Fibroblast of skin of left quadriceps (primary cell): Measurements from ENCODE around the gene KARS1.

ENCODE experiments used
- DNase-seq, 2 experiments: peaks; one replicate each; pipeline ENCODE4 v3.0.0-alpha.2; 2013; ENCODE audit warnings: low read depth in 2 of 2

Gene KARS1

DNA sequence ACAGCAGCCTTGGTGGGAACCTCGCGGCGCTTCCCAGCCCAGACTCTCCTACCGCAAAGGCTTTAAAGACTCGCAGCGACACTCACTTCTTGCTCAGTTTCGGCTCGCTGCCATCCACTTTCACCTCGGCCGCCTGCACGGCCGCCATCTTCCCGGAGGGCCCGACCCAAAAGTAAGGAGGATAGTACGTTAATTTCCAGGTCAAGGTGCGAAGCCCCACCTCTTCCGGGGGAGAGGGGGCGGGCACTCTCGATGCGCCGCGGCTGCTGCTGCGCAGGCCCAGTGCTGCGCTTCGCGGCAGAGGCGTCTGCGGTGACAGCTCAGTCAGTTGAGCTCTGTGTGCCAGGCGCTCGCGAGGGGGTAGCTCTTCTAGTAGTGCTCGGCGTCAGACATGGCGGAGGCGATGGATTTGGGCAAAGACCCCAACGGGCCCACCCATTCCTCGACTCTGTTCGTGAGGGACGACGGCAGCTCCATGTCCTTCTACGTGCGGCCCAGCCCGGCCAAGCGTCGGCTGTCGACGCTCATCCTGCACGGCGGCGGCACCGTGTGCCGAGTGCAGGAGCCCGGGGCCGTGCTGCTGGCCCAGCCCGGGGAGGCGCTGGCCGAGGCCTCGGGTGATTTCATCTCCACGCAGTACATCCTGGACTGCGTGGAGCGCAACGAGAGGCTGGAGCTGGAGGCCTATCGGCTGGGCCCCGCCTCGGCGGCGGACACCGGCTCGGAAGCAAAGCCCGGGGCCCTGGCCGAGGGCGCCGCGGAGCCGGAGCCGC, at the start of gene KARS1, which contains the start of gene TERF2IP:
TSS of gene KARS1 (minus strand) at position 174 of the 773 bp plus-strand sequence. CDS start at position 148, 26 bp downstream.
TSS of gene TERF2IP (plus strand) at position 282 of the 773 bp plus-strand sequence. CDS start at position 392, 110 bp downstream.
- peak; percentile 72 to 80 for DNase-seq

DNA sequence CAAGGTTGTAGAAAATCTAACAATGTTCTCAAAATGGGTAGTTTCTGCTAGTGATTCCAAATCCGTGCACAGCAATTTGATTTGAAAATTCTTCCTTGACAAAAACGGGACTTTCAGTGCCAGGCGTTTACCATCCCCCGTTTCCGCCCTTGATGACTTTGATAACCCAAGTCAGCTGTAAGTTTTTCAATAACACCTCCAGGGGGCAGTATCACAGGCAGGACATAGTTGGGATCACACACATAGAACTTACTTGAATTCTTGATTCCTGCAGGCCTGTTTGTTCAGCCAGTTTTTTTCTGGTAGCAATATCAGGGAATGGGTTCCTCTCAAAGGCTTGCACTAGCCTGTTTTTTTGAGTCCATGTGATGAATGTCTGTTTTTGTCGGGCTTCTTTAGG, 48.2 kb upstream of the KARS1 start:
- DNase-seq = no peak

- no peak for DNase-seq
Measured at GRCh38 chr16:75687361-75687760, 39.9 kb upstream of the KARS1 start.

GRCh38 chr16:75682308-75682707, 34.8 kb upstream of the KARS1 start:
- no peak for DNase-seq

GRCh38 chr16:75679366-75679765, 31.9 kb upstream of the KARS1 start:
- no peak for DNase-seq

DNA sequence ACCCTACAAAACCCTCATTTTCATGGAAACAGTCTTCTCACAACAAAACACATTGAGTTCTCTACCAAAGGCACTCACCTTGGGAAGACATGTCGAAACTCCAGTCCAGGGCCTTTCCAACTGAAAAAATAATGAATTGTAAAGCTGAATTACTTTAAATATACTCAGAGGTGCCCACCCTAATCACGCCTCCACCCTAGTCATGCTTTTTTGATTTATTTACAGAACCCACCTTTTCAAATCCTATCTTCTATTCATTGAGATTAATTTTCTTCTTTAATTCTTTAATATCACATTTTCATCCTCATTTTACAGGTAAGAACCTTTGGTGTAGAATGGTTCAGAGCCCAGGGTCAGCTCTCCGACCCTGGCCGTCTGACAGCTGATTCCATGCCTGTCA, 29.4 kb upstream of the KARS1 start, which contains the start of gene CPHXL2:
TSS of gene CPHXL2 (minus strand) at position 101 of the 400 bp plus-strand sequence. CDS start at position 91, 10 bp downstream.
- DNase-seq = no peak

DNA sequence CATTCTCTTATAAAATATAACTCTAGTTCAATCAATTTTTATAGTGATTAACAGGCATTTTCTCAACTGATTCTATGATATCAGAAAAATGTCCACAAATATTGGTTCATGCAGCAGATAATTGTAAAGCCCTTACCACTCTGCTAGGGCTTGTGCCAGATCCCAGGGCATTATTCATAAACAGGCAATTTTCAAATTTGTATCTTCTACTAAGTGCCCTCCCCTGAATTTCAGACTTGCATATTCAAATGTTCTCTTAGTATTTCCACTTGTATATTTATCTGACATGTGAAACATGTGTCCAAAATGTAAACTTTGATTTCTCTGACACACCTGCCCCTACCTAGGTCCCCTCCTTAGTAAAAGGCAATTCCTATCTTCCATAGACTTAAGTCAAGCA, 20.0 kb upstream of the KARS1 start:
- no peak for DNase-seq

GRCh38 chr16:75660726-75661302, 13.3 kb upstream of the KARS1 start:
- DNase-seq = no peak

DNA sequence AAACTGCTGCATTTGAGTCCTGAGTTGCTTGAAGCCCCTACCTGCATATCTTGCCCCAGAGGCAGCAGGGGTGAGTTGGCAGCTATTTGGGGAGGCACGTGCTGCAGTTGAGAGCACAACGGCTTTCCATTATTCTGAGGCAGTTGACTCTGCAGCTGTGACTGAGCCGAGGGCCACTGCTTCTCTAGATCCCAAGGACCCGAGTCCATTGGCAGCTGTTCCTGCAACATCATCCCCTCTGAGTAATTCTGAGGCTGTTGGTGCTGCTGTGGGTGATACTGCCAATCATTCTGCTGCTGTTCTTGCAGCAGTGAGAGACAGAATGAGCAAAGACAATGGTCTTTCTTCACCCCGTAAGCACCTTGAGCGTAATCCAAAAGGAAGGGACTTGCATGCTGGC, 12.9 kb upstream of the KARS1 start:
- no peak for DNase-seq

GRCh38 chr16:75658175-75658574, 10.7 kb upstream of the KARS1 start:
- DNase-seq = no peak

DNA sequence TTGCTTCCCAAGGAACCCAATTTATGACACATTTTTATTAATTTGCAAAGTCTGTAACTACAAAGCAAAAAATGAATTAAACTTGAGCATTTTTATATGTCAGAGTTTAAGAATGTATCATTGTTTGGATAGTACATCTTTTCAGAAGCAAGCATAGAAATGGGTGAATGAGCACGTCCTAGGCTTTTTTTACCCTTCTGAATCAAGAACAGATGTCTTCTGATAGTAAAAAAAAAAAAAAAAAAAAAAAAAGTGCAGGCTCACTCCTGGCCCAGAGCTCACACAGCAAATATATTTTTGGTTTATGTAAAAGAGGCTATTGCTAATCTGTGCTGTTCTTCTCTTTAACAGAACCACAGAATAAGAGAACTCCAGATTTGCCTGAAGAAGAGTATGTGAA, 6.5 kb upstream of the KARS1 start:
- peak; percentile 62 to 63 for DNase-seq

DNA sequence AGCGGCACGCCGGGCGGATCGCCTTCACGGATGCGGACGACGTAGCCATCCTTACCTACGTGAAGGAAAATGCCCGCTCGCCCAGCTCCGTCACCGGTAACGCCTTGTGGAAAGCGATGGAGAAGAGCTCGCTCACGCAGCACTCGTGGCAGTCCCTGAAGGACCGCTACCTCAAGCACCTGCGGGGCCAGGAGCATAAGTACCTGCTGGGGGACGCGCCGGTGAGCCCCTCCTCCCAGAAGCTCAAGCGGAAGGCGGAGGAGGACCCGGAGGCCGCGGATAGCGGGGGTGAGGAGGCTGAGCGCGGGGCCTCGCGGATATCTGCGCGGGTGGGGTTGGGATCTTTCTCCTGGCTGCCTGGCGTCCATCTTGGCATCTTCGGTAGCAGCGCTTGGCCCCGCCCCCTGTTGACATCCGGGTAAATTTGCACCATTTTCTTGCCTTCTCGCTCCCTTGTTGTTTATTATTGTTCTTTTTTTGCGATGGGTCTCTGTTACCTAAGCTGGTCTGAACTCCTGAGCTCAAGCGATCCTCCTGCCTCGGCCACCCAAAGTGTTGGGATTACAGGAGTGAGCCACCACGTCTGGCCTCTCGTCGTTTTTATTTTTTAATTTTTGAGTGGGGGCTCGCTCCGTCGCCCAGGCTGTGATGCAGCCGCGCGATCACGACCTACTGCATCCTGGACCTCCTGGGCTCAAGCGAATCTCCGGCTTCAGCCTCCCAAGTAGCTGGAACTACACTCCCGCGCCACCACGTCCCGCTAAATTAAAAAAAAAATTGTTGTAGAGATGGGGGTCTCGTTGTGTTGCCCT, 1.0 kb upstream of the KARS1 start:
- peak; percentile 33 to 42 for DNase-seq

- DNase-seq = no peak
Measured at GRCh38 chr16:75647112-75647491, 363 bp downstream of the KARS1 start.

DNA sequence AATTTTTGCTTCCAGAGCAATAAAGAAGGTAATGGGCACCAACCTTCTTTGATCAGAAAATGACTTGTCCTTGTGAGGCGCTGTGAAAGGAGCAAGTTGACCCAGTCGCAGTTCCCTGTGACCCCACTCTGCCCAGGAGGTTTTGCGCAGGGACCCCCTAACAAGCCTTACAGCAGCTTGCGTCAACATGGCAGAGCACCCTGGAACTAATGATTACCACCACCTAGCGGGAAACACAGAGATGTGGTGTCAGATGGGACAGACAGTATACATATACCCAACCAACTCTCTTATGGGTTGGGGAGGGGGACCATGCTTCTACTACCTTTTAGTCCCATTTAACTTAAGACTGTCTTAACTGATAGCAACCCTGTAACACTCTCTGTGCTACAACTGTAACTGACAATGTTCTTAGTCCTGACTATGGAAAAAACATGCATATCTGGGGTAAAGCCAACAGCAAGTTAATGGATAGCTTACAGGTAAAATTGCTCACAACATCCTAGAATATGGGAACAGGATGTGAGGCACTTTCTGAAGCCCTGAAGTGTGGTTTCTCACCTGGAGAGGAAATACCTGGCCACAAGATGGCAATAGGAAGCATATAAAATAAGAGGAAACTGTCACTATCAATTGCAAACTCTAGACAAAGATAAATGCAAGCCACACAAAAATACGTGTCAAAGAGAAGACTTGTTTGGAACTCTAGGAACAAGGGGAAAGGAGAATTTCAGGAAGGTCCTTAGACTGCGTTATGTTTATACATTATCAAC, 3.0 kb downstream of the KARS1 start:
- DNase-seq = no peak

DNA sequence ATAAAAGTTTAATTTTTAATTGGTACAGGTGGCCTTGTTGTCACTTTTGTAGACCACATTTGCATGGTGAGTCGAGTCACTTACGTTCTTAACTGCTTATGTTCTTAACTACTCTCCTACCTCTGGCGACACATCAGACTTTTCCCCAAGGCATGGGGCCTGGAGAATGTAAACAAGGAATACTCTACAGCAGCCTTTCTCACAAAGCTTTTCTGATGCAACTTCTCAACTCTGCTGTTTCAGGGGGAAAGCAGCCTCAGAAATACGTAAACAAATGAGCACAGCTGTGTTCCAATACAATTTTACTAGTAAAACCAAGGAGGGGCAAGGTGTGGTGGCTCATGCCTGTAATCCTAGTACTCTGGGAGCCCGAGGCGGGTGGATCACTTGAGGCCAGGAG, 6.9 kb downstream of the KARS1 start:
- DNase-seq = no peak

DNA sequence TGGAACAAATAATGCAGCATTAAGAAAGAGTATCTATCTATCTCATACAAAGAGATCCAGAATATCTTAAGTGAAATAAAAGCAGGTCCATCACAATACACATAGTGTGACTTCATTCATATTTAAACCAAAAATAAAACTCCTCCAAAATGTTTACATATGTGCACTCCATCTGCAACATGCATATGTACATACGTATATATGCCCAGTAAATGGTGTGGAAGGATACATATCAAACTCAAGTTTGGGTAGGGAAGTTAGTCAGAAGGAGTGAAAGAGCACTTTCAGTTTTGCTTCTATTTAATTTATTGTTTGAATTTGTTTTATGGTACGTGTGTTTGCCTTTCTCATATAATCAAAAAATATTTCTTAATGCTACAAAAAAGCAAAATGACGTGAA, 12.4 kb downstream of the KARS1 start:
- DNase-seq = no peak

DNA sequence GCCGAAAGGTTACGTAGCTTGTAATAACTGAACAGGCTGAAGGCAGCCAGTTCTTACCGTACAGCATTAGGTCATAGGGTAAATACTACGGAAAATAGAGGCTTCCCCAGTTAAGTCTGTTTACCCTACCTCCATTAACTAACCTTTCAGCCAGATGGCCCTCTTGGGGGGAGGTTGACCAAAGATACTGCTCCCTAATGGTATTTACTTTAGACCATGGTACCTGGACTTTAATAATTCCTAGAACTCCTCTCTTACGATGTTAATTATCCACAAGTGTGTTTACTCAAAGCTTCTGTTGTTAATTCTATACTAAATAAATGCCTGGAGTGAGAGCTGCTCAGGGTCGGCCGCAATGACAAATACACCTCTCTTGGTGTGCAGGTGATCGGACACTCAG, 14.6 kb downstream of the KARS1 start:
- DNase-seq = no peak

DNA sequence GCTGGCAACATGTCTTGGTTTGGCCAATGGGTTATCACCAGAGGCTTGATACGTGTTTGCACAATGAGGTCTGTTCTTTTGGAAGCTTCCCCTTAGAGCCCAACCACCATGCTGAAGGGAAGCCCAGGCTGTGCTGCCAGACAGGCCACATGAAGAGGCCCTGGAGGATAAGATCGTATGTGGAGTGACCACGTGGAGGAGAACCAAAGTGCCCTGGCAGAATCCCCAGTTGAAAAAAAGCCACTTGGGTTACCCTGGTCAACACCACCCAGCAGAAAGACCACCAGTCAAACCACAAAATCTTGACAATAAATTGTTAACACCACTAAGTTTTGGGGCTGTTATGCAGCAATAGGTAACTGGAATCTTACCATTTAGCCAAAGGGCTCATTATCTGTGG, 17.4 kb downstream of the KARS1 start:
- DNase-seq = no peak

- DNase-seq = no peak
Measured at GRCh38 chr16:75629132-75629531, 18.3 kb downstream of the KARS1 start.

GRCh38 chr16:75628351-75628750, 19.1 kb downstream of the KARS1 start:
- no peak for DNase-seq

- DNase-seq = no peak
Measured at GRCh38 chr16:75627851-75628250, 19.6 kb downstream of the KARS1 start.

DNA sequence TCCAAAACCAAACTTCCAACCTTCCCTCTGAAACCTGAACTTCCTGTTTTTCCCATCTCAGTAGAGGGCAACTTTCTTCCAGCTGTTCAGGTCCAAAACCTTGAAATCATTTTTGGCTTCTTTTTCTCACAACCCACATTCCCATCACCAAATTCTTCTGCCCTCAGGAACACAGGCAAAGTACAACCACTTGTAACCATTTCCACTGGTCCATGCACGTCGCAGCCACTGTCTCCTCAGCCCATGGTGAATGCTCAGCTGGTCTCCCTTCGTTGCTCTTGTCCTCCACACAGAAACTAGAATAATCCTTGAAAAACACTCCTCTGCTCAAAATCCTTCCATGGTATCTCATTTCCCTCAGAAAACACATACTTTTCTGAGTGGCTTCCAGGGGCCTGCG, 20.7 kb downstream of the KARS1 start:
- DNase-seq = no peak
